Astrocyte of the spinal cord (primary cell): Measurements from ENCODE around the gene TMEM200C.
A peak's percentile ranks its signal among the peaks of the same experiment; 100 is the strongest.

ENCODE experiments used
- DNase-seq: peaks from one replicate; pipeline ENCODE4 v3.0.0; 2011; ENCODE audit warnings: low read depth, low spot score
- H3K4me3 ChIP-seq: 2 replicates; pipeline ENCODE4 v1.5.1; 2011; ENCODE audit warnings: low read depth, mild to moderate bottlenecking, low read length, moderate library complexity
- in situ Hi-C: cut with HindIII; loops from 2 replicates; pipeline ENCODE4 v1.10.0; 2017; ENCODE audit warnings: low sequenced_read_pairs
- TF ChIP-seq, protein P1 (sequence below): IDR thresholded peaks from 2 replicates; pipeline ENCODE4 v1.5.1; 2012; ENCODE audit warnings: low read depth, mild to moderate bottlenecking, low read length, inconsistent platforms

TMEM200C gene

DNA sequence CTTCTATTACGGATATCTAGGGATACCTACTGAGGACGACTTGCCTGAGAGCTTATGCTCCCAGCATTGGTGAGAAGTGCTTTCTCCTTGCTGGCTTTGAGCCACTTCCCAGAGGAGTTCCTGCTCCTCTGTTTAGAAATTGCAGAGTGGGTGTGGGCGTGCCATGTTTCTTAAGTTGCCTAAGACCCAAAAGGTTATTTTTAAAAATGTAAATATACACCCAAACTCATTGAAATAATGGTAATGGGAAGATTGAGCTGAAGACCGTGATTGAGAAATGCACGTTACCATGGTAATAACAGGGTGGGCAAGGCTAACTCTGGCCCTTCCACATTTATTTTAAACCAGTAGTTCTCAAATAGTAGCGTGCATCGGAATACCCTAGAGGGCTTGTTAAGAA lies 17.2 kb upstream of the TMEM200C start:
- DNase-seq = no peak
- in situ Hi-C loops = no loop called here
- TF ChIP-seq, protein P1, sequence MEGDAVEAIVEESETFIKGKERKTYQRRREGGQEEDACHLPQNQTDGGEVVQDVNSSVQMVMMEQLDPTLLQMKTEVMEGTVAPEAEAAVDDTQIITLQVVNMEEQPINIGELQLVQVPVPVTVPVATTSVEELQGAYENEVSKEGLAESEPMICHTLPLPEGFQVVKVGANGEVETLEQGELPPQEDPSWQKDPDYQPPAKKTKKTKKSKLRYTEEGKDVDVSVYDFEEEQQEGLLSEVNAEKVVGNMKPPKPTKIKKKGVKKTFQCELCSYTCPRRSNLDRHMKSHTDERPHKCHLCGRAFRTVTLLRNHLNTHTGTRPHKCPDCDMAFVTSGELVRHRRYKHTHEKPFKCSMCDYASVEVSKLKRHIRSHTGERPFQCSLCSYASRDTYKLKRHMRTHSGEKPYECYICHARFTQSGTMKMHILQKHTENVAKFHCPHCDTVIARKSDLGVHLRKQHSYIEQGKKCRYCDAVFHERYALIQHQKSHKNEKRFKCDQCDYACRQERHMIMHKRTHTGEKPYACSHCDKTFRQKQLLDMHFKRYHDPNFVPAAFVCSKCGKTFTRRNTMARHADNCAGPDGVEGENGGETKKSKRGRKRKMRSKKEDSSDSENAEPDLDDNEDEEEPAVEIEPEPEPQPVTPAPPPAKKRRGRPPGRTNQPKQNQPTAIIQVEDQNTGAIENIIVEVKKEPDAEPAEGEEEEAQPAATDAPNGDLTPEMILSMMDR = no peak
- H3K4me3 ChIP-seq = no peak overlapping the region

DNA sequence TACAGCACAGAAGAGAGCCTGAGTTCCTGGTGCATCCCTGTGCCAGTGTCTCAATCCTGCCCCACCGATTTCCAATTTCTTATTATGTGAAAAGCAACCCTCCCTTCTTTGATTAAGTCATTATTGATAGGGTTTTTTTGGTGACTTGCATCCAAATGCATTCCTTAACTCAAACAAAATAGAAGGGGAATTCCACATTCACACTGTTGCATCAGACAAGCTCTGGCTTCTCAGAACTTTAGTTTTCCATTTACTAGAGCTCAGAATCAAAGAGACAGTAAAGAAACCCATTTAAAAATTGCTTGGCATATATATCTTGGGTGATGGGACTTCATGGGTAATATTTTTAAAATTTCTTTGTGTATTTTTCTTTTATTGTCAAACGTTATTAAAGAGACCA lies 13.8 kb upstream of the TMEM200C start:
- H3K4me3 ChIP-seq = no peak overlapping the region
- TF ChIP-seq, protein P1 = no peak
- in situ Hi-C loops = no loop called here
- no peak for DNase-seq

DNA sequence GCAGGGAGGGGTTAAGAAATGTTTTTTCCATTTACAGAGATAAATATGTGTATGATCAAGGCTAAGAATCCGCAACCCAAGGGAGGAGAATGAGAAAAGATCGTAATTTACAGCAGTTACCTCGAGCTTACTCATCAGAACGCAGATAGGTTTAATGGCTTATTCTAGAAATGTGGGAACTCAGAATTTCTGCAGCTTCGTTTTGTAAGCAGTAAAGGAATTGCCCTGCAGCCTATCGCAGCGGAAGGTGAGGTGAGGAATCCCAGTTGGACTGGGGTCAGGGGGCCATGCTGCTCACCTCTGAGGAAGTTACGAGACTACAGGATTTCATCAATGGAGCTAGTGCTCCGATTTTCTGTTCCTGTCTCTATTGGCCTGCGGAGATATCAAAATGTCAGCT lies 8.1 kb upstream of the TMEM200C start:
- in situ Hi-C loops = no loop called here
- DNase-seq = no peak
- TF ChIP-seq, protein P1 = no peak
- H3K4me3 ChIP-seq = no peak overlapping the region

DNA sequence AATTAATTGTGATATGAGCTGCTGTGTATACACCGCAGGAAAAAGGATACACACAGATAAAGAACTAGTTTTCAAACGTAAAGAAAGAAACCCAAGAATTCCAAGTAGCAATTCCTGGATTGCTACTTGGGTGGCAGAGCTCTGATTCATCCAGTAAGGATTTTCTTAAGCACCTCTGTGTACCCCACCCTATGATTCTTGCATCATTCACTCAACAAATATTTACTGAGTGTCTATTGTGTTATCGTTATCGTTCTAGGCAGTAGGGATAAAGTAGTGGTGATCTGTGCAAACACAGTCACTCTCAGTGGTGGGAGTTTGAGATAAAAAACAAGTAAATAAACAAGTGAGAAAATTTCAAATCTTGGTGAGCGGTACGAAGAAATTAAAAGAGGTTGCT lies 4.9 kb upstream of the TMEM200C start:
- in situ Hi-C loops = no loop called here
- TF ChIP-seq, protein P1 = no peak
- H3K4me3 ChIP-seq = no peak overlapping the region
- DNase-seq = peak; percentile 64

DNA sequence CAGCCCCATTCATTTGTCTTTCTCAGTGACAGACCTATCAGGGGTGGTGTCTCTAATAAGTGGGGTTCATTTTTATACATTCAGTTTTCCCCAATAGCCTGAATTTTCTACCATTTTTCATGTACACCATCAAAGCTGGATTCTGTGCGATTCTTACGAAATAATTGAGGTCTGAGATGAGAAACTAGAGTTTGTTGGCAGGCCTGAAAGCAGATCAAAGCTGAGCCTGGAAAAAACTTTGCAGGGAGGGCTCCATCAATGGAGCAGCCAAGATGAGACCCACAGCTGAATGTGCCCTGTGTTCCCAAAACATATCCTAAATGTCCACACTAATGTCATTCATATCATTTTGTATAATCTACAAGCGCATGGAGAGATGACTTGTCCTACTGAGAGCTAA lies 4.5 kb upstream of the TMEM200C start:
- no peak overlapping the region for H3K4me3 ChIP-seq
- in situ Hi-C loops = no loop called here
- DNase-seq = no peak
- TF ChIP-seq, protein P1 = no peak

DNA sequence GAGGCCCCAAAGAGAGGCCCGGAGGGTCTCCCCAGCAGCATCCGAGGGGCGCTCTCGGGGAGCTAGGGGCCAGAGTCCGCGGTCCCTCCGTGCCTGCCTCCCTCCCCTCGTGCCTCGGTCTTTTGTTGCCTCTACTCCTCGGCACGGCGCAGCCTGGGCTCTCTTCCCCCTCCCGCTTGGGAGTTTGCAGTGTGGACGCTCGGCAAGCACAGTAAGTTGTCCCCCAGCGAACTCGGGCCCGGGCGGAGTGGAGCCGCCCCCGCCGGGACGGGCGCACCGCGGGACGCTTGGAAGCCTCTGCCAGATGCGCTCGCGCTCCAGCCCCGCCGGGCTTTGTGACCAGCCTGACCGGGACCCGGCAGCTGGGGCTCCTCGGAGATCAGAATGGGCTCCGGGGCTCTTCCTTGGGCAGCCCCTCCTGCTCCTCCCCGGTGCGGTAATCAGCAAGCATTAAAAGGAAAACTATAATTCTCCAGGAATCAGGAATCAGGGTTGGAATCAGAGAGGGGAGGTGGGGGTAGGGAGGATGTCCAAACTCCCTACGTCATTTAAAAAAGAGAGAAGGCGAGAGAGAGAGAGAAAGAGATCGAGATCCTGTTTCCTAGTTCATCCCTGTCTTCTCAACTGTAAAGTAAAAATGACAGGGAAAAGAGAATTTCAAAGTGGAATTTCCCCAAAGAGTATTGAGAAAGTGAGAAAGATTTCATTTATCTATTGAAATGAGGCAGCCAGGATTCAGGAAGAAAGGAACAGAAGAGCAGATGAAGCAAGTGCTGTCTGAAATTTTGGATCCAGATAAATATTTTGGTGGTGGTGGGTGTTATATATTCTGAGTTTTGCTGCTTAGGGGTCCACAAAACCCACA lies 786 bp upstream of the TMEM200C start:
- in situ Hi-C loops = no loop called here
- H3K4me3 ChIP-seq = peak overlapping the region; percentile 65
- TF ChIP-seq, protein P1 = no peak
- peak; percentile 77 for DNase-seq
